Fibroblast of pulmonary artery (primary cell): ENCODE data around the gene LINGO3.

Experiments
- DNase-seq: peaks from one replicate; pipeline ENCODE4 v3.0.0-alpha.2; 2010; ENCODE audit warnings: low read depth
- H3K4me3 ChIP-seq: replicated peaks from 2 replicates; pipeline ENCODE4 v1.5.1; 2011; ENCODE audit warnings: low read depth, mild to moderate bottlenecking, control low read depth, low read length, moderate library complexity
- TF ChIP-seq, protein P1 (sequence below): IDR thresholded peaks from 2 replicates; pipeline ENCODE4 v1.5.1; 2011; ENCODE audit warnings: mild to moderate bottlenecking, control low read depth, low read length, inconsistent platforms; ENCODE audit errors: missing control alignments

The LINGO3 gene

DNA sequence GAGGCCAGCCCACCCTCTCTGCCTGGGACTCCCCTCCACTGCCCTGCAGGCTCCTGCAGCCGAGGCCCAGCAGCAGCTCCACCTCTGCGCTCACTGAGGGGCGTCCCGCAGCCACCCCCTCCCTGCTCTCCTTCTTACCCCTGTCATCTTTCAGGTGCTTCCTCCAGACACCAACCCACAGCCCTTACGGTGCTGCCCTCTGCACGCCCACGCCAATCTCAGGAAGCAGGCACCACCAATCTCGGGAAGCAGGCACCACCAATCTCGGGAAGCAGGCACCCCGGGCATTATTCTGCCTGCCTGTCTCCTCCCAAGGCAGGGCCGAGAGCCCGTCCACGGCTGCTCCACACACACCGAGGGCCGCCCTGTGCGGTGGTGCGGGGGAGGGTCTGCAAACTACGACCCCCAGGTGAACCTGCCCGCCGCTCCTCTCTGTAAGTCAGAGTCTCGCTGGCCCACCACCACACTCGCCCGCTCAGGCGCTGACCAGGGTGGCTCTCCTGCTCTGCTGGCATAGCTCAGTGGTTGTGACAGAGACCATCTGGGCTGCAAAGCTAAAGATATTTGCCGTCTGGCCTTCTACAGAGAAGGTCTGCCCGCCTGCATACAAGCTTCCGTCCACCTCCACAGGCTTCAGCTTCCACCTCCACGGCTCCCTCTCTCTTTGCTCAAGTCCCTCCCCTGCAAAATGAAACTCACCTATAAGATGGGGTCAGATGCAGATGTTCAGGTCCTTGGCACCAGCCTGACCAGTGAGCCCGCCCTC, 17.5 kb upstream of the LINGO3 start:
- TF ChIP-seq, protein P1, sequence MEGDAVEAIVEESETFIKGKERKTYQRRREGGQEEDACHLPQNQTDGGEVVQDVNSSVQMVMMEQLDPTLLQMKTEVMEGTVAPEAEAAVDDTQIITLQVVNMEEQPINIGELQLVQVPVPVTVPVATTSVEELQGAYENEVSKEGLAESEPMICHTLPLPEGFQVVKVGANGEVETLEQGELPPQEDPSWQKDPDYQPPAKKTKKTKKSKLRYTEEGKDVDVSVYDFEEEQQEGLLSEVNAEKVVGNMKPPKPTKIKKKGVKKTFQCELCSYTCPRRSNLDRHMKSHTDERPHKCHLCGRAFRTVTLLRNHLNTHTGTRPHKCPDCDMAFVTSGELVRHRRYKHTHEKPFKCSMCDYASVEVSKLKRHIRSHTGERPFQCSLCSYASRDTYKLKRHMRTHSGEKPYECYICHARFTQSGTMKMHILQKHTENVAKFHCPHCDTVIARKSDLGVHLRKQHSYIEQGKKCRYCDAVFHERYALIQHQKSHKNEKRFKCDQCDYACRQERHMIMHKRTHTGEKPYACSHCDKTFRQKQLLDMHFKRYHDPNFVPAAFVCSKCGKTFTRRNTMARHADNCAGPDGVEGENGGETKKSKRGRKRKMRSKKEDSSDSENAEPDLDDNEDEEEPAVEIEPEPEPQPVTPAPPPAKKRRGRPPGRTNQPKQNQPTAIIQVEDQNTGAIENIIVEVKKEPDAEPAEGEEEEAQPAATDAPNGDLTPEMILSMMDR, result no peak
- no peak for DNase-seq
- H3K4me3 ChIP-seq, result no peak overlapping the region

DNA sequence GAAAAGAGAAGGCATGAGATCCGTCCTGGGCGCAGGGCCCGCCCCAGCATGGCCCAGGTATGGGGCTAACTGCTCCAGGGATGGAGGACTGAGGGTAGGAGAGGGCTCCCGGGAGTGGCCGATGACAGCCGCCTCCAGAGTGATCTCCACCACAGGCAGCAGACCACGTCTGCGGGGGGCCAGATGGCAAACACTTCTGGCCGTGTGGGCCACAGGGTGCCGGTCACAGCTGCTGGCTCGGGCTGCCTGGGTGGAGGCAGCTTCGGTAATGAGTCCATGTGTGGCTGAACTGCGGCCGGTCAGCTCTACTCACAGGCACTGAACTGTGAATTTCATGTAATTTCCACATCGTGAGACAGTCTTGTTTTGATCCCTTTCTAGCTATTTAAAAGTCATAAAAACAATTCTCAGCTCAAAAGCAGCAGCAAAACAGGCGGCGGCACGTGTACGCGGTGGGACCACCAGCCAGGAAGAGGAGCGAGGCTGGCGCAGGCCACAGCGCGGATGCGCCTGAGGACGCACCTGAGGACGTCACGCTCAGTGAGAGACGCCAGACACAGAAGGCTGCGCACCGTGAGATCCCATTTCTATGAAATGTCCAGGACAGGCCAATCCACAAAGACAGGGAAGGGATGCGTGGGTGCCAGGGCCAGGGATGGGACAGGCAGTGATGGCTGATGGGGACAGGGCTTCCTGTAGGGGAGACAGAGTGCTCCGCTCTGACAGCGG, 16.4 kb upstream of the LINGO3 start:
- no peak for DNase-seq
- H3K4me3 ChIP-seq, result no peak overlapping the region
- TF ChIP-seq, protein P1, result no peak

DNA sequence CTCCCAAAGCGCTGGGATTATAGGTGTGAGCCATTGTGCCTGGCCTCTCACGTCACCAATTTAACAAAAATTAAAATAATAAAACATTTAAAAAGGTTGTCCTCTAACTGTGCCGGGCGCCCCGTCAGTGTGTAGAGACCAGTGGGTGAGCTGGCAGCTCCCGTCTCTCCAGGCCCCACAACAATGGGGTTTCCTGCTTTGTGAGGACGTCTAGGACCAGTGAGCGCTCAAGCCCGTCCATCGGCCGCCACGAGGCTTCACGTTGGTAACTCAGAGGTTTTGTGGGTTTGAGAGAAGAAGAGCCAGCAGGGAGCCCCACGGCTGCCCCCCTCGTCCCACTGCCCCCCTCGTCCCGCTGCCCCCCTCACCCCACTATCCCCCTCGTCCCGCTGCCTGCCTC, 15.8 kb upstream of the LINGO3 start:
- no peak for DNase-seq
- no peak overlapping the region for H3K4me3 ChIP-seq
- TF ChIP-seq, protein P1, result no peak

- no peak overlapping the region for H3K4me3 ChIP-seq
- TF ChIP-seq, protein P1, result no peak
- DNase-seq, result no peak
These were observed 13.8 kb upstream of the LINGO3 start for GRCh38 chr19:2321565-2322283.

DNA sequence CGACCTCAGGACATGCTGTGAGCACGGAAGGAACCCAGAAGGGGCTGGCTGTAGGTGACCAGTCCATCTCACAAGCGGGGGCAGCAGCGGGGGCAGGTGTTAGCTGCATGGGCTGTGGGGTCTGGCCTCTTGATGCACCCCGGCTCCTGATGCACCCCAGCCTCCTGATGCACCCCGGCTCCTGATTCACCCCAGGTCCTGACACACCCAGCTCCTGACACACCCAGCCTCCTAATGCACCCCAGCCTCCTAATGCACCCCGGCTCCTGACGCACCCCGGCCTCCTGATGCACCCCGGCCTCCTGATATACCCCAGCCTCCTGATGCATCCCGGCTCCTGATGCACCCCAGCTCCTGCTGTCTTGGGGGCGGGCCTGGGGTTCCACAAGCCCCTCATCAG, 13.0 kb upstream of the LINGO3 start:
- no peak overlapping the region for H3K4me3 ChIP-seq
- no peak for DNase-seq
- TF ChIP-seq, protein P1, result no peak

DNA sequence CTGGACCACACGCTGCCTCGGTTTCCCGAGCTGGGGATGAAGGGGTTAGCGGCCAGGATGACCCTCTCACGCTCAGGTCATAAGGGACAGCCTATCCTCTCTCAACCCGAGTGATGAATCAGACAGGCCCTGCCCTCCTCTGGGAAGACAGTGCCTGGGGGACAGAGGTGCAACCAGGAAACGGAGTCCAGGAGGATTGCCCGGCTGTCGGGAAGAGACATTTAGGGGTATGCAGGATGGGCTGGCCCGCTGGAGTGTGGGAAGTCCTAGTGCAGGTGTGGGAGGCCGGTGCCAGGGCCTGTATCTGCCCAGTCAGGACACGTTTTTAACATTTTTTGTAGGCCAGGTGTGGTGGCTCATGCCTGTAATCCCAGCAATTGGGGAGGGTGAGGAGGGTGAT, 12.1 kb upstream of the LINGO3 start:
- H3K4me3 ChIP-seq, result no peak overlapping the region
- no peak for DNase-seq
- TF ChIP-seq, protein P1, result no peak
